Esophagus muscularis mucosa (tissue), 3 donors: ENCODE measurements around the gene BAZ2B.

Experiments
- POLR2AphosphoS5 ChIP-seq, 2 donors: sonication (generic); formaldehyde crosslinking; IDR thresholded peaks; one replicate each; pipeline ENCODE4 v1.6.1; 2017; ENCODE audit warnings: antibody characterized with exemption in 2 of 2
- TF ChIP-seq, protein P1 (sequence below), 3 experiments: fragments of 200-600 bp in 2 of 3; fragments of 450-650 bp in 1 of 3; sonication (generic) in 2 of 3; IDR thresholded peaks; one replicate each; pipeline ENCODE4 v1.5.1; 2017 to 2019; ENCODE audit warnings: antibody characterized with exemption in 3 of 3, mild to moderate bottlenecking in 2 of 3, moderate library complexity in 1 of 3

DNA sequence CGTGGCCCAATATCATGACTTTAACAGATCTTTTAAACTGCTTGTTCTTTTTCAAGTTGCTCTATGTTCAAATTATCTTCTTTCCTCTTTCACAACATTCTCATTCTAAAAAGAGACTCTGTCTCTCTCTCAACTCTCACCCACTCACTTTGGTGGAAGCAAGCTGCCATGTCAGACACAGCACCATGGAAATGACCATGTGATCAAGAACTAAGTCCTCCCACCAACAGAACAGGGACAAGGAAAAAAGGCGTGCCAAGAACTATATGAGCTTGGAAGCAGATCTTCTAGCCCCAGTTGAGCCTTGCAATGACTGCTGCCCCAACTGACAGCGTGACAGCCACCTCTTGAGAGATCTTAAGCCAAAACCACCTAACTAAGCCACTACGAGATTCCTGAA, 23.9 kb downstream of the BAZ2B start:
- TF ChIP-seq, protein P1, sequence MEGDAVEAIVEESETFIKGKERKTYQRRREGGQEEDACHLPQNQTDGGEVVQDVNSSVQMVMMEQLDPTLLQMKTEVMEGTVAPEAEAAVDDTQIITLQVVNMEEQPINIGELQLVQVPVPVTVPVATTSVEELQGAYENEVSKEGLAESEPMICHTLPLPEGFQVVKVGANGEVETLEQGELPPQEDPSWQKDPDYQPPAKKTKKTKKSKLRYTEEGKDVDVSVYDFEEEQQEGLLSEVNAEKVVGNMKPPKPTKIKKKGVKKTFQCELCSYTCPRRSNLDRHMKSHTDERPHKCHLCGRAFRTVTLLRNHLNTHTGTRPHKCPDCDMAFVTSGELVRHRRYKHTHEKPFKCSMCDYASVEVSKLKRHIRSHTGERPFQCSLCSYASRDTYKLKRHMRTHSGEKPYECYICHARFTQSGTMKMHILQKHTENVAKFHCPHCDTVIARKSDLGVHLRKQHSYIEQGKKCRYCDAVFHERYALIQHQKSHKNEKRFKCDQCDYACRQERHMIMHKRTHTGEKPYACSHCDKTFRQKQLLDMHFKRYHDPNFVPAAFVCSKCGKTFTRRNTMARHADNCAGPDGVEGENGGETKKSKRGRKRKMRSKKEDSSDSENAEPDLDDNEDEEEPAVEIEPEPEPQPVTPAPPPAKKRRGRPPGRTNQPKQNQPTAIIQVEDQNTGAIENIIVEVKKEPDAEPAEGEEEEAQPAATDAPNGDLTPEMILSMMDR (IDR thresholded peaks at IDR 0.05), result no peak
- no peak for TF ChIP-seq POLR2AphosphoS5 (IDR thresholded peaks at IDR 0.05)
